ENCODE data around the gene SCAPER. TPM values are rescaled to one million over a fixed set of nuclear protein-coding genes. Genes with fewer than 3 reads are reported as not detected.

The SCAPER gene
- polyA plus RNA-seq, 1 donor from 2014 or later = 77.1 TPM

DNA sequence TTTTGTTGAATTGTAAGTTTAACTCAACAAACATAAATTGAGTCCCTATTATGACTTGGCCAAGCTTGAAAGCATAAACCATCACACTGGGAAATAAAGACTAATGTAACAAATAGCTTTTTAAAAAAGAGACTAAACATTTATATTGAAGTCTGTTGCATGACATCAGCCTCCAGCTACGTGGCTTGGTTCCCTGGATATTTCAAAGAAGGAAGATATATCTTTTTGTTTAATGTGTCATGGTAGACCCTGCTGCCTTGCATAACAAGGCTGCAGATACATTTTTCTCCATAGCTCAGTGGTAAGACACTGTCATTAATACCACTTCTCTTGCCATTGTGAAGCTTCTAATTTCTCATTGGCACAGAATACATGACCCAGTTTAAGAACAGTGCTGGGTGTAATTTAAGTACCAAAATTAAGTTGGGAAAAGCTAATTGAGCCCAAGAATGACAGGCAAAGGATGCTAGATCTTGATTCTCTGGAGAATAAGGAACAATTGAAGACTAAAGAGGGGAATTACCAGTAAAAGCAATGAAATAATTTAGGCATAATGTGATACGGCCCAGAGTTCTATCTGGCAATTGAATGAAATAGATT, 40.5 kb upstream of the SCAPER start:
- H3K9me3 ChIP-seq (ENCODE audit: low read length) = no peaks in the 10 kb centered on the region
- H3K36me3 ChIP-seq (ENCODE audit: insufficient read depth, low read length) = peaks cover 14% of the 10 kb centered on the region
- H3K27me3 ChIP-seq (ENCODE audit: insufficient read depth, low read depth, low read length) = no peaks in the 10 kb centered on the region
- H2AFZ ChIP-seq (ENCODE audit: low read depth, low read length) = no peak overlapping the region
- H3K79me2 ChIP-seq (replicated peaks; ENCODE audit: insufficient read depth, low read length) = peaks cover 4% of the 10 kb centered on the region
- no peak overlapping the region for H3K9ac ChIP-seq (ENCODE audit: low read length)
- TF ChIP-seq RAD21 (conservative IDR thresholded peaks at IDR 0.05) (no peak), TAF1 (IDR thresholded peaks at IDR 0.05; ENCODE audit: low read depth) (no peak), MXI1 (conservative IDR thresholded peaks at IDR 0.05; ENCODE audit: poor library complexity, severe bottlenecking) (no peak), POLR2AphosphoS5 (IDR thresholded peaks at IDR 0.05) (no peak), SMC3 (conservative IDR thresholded peaks at IDR 0.05; ENCODE audit: poor library complexity) (no peak), EZH2 (IDR thresholded peaks at IDR 0.05; ENCODE audit: borderline replicate concordance, insufficient read depth, low read length, poor library complexity, severe bottlenecking) (no peak), EP300 (conservative IDR thresholded peaks at IDR 0.05; ENCODE audit: poor library complexity, severe bottlenecking) (no peak)
- TF ChIP-seq, protein P1, sequence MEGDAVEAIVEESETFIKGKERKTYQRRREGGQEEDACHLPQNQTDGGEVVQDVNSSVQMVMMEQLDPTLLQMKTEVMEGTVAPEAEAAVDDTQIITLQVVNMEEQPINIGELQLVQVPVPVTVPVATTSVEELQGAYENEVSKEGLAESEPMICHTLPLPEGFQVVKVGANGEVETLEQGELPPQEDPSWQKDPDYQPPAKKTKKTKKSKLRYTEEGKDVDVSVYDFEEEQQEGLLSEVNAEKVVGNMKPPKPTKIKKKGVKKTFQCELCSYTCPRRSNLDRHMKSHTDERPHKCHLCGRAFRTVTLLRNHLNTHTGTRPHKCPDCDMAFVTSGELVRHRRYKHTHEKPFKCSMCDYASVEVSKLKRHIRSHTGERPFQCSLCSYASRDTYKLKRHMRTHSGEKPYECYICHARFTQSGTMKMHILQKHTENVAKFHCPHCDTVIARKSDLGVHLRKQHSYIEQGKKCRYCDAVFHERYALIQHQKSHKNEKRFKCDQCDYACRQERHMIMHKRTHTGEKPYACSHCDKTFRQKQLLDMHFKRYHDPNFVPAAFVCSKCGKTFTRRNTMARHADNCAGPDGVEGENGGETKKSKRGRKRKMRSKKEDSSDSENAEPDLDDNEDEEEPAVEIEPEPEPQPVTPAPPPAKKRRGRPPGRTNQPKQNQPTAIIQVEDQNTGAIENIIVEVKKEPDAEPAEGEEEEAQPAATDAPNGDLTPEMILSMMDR (IDR thresholded peaks at IDR 0.05; ENCODE audit: poor library complexity, severe bottlenecking) = no peak
- TF ChIP-seq, protein P2, sequence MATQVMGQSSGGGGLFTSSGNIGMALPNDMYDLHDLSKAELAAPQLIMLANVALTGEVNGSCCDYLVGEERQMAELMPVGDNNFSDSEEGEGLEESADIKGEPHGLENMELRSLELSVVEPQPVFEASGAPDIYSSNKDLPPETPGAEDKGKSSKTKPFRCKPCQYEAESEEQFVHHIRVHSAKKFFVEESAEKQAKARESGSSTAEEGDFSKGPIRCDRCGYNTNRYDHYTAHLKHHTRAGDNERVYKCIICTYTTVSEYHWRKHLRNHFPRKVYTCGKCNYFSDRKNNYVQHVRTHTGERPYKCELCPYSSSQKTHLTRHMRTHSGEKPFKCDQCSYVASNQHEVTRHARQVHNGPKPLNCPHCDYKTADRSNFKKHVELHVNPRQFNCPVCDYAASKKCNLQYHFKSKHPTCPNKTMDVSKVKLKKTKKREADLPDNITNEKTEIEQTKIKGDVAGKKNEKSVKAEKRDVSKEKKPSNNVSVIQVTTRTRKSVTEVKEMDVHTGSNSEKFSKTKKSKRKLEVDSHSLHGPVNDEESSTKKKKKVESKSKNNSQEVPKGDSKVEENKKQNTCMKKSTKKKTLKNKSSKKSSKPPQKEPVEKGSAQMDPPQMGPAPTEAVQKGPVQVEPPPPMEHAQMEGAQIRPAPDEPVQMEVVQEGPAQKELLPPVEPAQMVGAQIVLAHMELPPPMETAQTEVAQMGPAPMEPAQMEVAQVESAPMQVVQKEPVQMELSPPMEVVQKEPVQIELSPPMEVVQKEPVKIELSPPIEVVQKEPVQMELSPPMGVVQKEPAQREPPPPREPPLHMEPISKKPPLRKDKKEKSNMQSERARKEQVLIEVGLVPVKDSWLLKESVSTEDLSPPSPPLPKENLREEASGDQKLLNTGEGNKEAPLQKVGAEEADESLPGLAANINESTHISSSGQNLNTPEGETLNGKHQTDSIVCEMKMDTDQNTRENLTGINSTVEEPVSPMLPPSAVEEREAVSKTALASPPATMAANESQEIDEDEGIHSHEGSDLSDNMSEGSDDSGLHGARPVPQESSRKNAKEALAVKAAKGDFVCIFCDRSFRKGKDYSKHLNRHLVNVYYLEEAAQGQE (IDR thresholded peaks at IDR 0.05; ENCODE audit: borderline replicate concordance) = no peak
- H4K20me1 ChIP-seq (ENCODE audit: insufficient read depth) = no peaks in the 10 kb centered on the region
- H3K4me2 ChIP-seq (ENCODE audit: low read length) = no peak overlapping the region
- H3F3A ChIP-seq (ENCODE audit: insufficient read depth, low read length, poor library complexity, severe bottlenecking) = no peaks in the 10 kb centered on the region
- H3K27ac ChIP-seq (ENCODE audit: low read length) = no peak overlapping the region
- no peaks in the 10 kb centered on the region for H3K9me2 ChIP-seq (ENCODE audit: insufficient read depth, low read length)
- H3K4me3 ChIP-seq (ENCODE audit: low read length) = no peak overlapping the region

DNA sequence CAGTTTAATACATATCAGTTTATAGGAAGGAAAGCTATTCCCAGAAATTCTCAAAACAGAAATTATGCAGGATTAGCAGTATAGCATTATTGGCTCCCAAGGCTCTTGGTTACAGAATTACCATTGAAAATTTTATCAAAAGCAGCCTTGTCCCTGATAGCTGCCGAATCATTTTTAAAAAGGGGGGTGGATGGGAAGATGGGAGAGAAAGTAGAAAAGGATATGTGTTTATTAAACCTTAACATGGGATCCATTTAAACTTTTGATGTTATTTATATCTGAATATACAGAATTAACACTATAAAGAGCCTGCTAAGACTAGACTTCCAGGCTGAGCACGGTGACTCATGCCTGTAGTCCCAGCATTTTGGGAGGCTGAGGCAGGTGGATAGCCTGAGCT, 37.2 kb upstream of the SCAPER start:
- TF ChIP-seq TAF1 (IDR thresholded peaks at IDR 0.05; ENCODE audit: low read depth) (no peak), RAD21 (conservative IDR thresholded peaks at IDR 0.05) (no peak), EP300 (conservative IDR thresholded peaks at IDR 0.05; ENCODE audit: poor library complexity, severe bottlenecking) (no peak), MXI1 (conservative IDR thresholded peaks at IDR 0.05; ENCODE audit: poor library complexity, severe bottlenecking) (no peak), EZH2 (IDR thresholded peaks at IDR 0.05; ENCODE audit: borderline replicate concordance, insufficient read depth, low read length, poor library complexity, severe bottlenecking) (no peak), SMC3 (conservative IDR thresholded peaks at IDR 0.05; ENCODE audit: poor library complexity) (no peak), POLR2AphosphoS5 (IDR thresholded peaks at IDR 0.05) (no peak)
- TF ChIP-seq, protein P1 (IDR thresholded peaks at IDR 0.05; ENCODE audit: poor library complexity, severe bottlenecking) = no peak
- TF ChIP-seq, protein P2 (IDR thresholded peaks at IDR 0.05; ENCODE audit: borderline replicate concordance) = no peak
- H3K27me3 ChIP-seq (ENCODE audit: insufficient read depth, low read depth, low read length) = no peaks in the 10 kb centered on the region
- H3K4me3 ChIP-seq (ENCODE audit: low read length) = no peak overlapping the region
- no peaks in the 10 kb centered on the region for H3K9me2 ChIP-seq (ENCODE audit: insufficient read depth, low read length)
- H3K9ac ChIP-seq (ENCODE audit: low read length) = no peak overlapping the region
- H3K36me3 ChIP-seq (ENCODE audit: insufficient read depth, low read length) = peaks cover 9% of the 10 kb centered on the region
- no peaks in the 10 kb centered on the region for H4K20me1 ChIP-seq (ENCODE audit: insufficient read depth)
- H3K79me2 ChIP-seq (replicated peaks; ENCODE audit: insufficient read depth, low read length) = peaks cover 4% of the 10 kb centered on the region
- H3F3A ChIP-seq (ENCODE audit: insufficient read depth, low read length, poor library complexity, severe bottlenecking) = no peaks in the 10 kb centered on the region
- H2AFZ ChIP-seq (ENCODE audit: low read depth, low read length) = no peak overlapping the region
- H3K4me2 ChIP-seq (ENCODE audit: low read length) = no peak overlapping the region
- H3K9me3 ChIP-seq (ENCODE audit: low read length) = no peaks in the 10 kb centered on the region
- H3K27ac ChIP-seq (ENCODE audit: low read length) = no peak overlapping the region
